Ascending aorta (tissue), 2 donors: ENCODE results near the gene MSRB2. TPM values are rescaled to one million over a fixed set of nuclear protein-coding genes. Genes with fewer than 3 reads are reported as not detected.
A peak's percentile ranks its signal among the peaks of the same experiment; 100 is the strongest.

Experiments
- DNase-seq, 2 donors: peaks; one replicate each; pipeline ENCODE4 v3.0.0-alpha.2; 2019; ENCODE audit warnings: low spot score in 2 of 2
- H3K27ac ChIP-seq, 2 donors: fragments of 200-600 bp; sonication (generic); one replicate each; pipeline ENCODE4 v1.5.1; 2016 to 2017; ENCODE audit warnings: mild to moderate bottlenecking in 1 of 2
- H3K27me3 ChIP-seq: fragments of 200-600 bp; sonication (generic); one replicate; pipeline ENCODE4 v1.5.1; 2017
- H3K36me3 ChIP-seq, 2 donors: fragments of 200-600 bp; sonication (generic); one replicate each; pipeline ENCODE4 v1.5.1; 2016
- H3K4me1 ChIP-seq, 2 donors: fragments of 200-600 bp; sonication (generic); one replicate each; pipeline ENCODE4 v1.5.1; 2016 to 2017; ENCODE audit warnings: mild to moderate bottlenecking in 1 of 2
- H3K4me3 ChIP-seq, 2 donors: fragments of 200-600 bp; sonication (generic); one replicate each; pipeline ENCODE4 v1.5.1; 2016 to 2017; ENCODE audit warnings: mild to moderate bottlenecking in 1 of 2
- H3K9me3 ChIP-seq, 2 donors: fragments of 200-600 bp; sonication (generic); one replicate each; pipeline ENCODE4 v1.5.1; 2016
- intact Hi-C: fragments of 100-400 bp; cut with DNase I; formaldehyde crosslinking; loops from one replicate; pipeline ENCODE4 v1.15.1; 2023
- total RNA-seq: library from RNA; depleted of rRNA; stranded (reverse); fragments of >200 nt; gene quantifications from one replicate; pipeline ENCODE4 v1.1.0, GENCODE V29; 2016
- TF ChIP-seq, protein P1 (sequence below), 3 experiments: fragments of 200-600 bp in 2 of 3; fragments of 450-650 bp in 1 of 3; sonication (generic) in 2 of 3; IDR thresholded peaks; one replicate each; pipeline ENCODE4 v1.5.1; 2016 to 2019; ENCODE audit warnings: antibody characterized with exemption in 3 of 3, mild to moderate bottlenecking in 1 of 3, moderate library complexity in 1 of 3

The MSRB2 gene
- total RNA-seq, 1 donor from 2014 or later = 38.0 TPM

DNA sequence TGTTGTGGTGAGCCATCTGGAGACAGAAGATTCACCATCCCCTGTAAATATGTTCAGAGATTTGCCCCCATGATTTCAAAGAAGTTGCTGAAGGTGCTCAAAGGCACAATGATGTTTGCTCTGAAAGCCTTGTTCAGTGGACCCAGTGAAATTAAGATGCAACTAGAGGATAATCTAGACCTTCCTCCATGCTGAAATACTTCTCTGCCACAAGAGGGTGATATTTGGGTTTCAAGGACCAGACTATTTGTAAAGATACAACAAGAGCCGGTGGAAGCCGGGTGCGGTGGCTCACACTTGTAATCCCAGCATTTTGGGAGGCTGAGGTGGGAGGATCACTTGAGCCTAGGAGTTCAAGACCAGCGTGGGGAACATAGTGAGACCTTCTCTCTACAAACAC, 13.5 kb upstream of the MSRB2 start:
- H3K27ac ChIP-seq = no peak overlapping the region
- intact Hi-C loops = no loop called here

GRCh38 chr10:23088609-23089008, 6.8 kb upstream of the MSRB2 start:
- no peaks in the 10 kb centered on the region for H3K9me3 ChIP-seq
- no peak overlapping the region for H3K4me3 ChIP-seq
- H3K27ac ChIP-seq = no peak overlapping the region
- TF ChIP-seq, protein P1, sequence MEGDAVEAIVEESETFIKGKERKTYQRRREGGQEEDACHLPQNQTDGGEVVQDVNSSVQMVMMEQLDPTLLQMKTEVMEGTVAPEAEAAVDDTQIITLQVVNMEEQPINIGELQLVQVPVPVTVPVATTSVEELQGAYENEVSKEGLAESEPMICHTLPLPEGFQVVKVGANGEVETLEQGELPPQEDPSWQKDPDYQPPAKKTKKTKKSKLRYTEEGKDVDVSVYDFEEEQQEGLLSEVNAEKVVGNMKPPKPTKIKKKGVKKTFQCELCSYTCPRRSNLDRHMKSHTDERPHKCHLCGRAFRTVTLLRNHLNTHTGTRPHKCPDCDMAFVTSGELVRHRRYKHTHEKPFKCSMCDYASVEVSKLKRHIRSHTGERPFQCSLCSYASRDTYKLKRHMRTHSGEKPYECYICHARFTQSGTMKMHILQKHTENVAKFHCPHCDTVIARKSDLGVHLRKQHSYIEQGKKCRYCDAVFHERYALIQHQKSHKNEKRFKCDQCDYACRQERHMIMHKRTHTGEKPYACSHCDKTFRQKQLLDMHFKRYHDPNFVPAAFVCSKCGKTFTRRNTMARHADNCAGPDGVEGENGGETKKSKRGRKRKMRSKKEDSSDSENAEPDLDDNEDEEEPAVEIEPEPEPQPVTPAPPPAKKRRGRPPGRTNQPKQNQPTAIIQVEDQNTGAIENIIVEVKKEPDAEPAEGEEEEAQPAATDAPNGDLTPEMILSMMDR (IDR thresholded peaks at IDR 0.05) = no peak
- H3K4me1 ChIP-seq = no peaks in the 10 kb centered on the region
- DNase-seq = no peak
- intact Hi-C loops = no loop called here
- no peaks in the 10 kb centered on the region for H3K27me3 ChIP-seq
- no peaks in the 10 kb centered on the region for H3K36me3 ChIP-seq

More for the DNA sequence above, 13.5 kb upstream of the MSRB2 start:
- Histone ChIP-seq H3K9me3 (no peaks in the 10 kb centered on the region), H3K4me1 (no peaks in the 10 kb centered on the region), H3K27me3 (no peaks in the 10 kb centered on the region), H3K4me3 (no peak overlapping the region), H3K36me3 (no peaks in the 10 kb centered on the region)
- no peak for DNase-seq
- TF ChIP-seq, protein P1 (IDR thresholded peaks at IDR 0.05) = peak in 2 of 3 experiments; percentile 7 to 21

DNA sequence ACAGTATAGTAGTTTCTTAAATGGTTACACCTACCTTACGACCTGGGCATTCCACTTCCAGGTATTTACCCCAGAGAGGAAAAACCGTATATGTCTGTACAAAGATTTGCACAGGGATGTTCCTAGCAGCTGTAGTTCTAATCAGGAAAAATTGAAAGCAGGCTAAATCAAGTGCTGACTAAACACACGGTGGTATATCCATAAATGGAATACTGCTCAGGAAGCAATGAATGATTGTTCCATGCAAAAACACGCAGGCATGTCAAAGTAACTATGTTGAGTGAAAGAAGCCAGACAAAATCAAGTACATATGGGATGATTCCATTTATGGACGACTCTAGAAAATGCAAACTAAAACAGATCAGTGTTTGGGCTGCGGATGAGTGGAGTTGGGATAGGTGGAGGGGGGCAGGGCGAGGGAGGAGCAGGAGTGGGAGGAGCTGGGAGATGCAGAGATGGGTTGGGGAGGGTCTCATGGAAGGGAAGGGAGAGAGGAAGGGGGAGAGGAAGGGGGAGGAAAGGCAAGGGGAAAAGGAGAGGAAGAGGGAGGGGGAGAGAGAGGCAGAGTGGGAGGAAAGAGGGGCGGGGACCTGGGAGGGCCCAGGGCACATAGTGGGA, 484 bp upstream of the MSRB2 start:
- H3K27ac ChIP-seq = peak overlapping the region; percentile 93 to 94
- TF ChIP-seq, protein P1 (IDR thresholded peaks at IDR 0.05) = no peak

DNA sequence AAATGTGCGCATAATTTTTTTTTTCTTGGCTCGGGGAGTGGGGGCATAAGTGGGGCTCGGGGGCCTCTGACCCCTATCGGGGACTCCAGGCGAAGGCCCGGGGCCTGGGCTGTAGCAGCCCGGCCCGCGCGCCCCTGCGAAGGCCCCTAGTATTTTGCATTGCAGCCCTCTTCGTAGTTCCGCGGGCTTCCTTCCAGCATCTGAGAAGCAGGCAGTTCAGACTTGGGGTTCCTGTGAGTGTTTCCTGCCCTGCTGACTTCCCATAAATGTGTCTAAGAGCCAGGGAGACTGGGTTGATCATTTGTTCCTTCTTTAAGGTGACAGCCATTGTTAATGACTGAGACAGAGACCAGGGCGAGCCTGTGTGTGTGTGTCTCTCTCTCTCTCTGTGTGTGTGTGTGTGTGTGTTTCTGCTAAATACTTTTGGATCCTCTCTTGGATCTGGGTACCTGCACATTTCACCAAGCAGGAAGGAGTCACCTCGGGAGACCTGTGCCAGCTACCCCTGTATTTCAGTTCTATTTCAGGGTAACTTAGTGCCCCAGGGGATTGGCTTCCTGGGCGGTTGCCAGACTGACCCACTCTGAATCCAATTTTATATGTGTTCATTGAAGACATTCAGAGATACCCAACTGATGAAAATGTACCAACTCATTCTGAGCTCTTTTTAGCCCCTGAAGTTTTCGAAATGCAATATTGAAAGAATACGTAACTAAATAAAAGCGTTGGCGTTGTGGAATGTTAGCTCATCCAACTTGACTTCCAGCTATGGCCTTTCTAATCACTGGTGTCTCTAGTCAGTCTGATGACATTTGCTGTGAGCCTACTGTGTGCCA, 805 bp downstream of the MSRB2 start:
- Histone ChIP-seq H3K36me3 (no peaks in the 10 kb centered on the region), H3K4me1 (peaks cover 0 to 11% of the 10 kb centered on the region in 2 donors), H3K9me3 (peaks cover 0 to 14% of the 10 kb centered on the region in 2 donors), H3K27me3 (no peaks in the 10 kb centered on the region), H3K27ac (peak overlapping the region; percentile 93 to 94), H3K4me3 (peak overlapping the region; percentile 86 to 90)
- intact Hi-C loops = loop anchor here (1.0 to 10.0 kb wide), 11 partner anchors 29 to 1761 kb away; partner anchors contain the start of genes ARHGAP21, BMI1, DNAJC1 and OTUD1
- DNase-seq = peak in 1 of 2 donors; percentile 76
- TF ChIP-seq, protein P1 (IDR thresholded peaks at IDR 0.05) = no peak

More for the DNA sequence above, 484 bp upstream of the MSRB2 start:
- H3K4me3 ChIP-seq = peak overlapping the region; percentile 86 to 90
- DNase-seq = no peak
- no peaks in the 10 kb centered on the region for H3K27me3 ChIP-seq
- H3K36me3 ChIP-seq = no peaks in the 10 kb centered on the region
- intact Hi-C loops = loop anchor here (1.0 to 10.0 kb wide), 11 partner anchors 28 to 1760 kb away; partner anchors contain the start of genes ARHGAP21, BMI1, DNAJC1 and OTUD1
- H3K9me3 ChIP-seq = peaks cover 0 to 13% of the 10 kb centered on the region in 2 donors
- H3K4me1 ChIP-seq = peaks cover 0 to 11% of the 10 kb centered on the region in 2 donors

- H3K36me3 ChIP-seq = no peaks in the 10 kb centered on the region
- TF ChIP-seq, protein P1 (IDR thresholded peaks at IDR 0.05) = no peak
- H3K27ac ChIP-seq = peak overlapping the region; percentile 93 to 94
- peak overlapping the region; percentile 86 to 90 for H3K4me3 ChIP-seq
- intact Hi-C loops = loop anchor here (5.0 to 10.0 kb wide), 6 partner anchors 242 to 1762 kb away; partner anchors contain the start of genes ARHGAP21, BMI1, PIP4K2A and SKIDA1
- H3K27me3 ChIP-seq = no peaks in the 10 kb centered on the region
- peaks cover 0 to 18% of the 10 kb centered on the region in 2 donors for H3K9me3 ChIP-seq
- peaks cover 0 to 11% of the 10 kb centered on the region in 2 donors for H3K4me1 ChIP-seq
- peak in 1 of 2 donors; percentile 65 for DNase-seq
Observed at GRCh38 chr10:23096802-23097549, 1.6 kb downstream of the MSRB2 start.
